ENCODE measurements around the gene OAF.

DNA sequence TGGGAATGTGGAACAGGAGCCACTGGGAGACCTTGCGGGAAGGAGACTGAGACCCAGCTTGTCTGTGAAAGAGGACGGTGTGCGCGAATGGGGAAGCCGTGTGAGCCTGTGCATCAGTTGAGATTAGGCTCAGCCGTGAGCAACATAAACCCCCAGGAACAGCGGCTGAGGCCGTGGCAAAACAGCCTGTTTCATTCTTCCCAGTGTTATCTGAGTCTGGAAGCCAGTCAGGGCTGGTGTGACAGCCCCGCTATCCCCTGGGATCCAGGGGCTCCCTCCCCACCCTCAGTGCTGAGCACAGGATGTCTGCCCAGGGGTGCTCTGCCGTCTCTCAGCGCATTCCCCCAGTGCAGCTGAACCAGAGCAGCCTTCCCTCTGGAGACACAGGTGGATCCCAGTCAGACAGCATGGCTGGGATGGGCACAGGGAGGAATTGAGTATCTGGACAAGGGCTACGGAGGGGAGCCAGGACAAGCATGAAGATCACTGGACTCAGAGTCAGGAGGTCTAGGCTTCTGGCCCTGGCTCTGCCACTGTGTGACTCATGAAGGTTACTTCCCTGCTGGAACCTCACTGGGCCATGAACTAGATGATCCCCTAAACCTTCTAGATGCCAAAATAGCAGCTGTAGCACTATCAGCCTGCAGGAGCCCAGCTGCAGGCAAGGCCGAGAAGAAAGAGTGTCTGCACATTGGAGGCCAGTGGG, 8.6 kb downstream of the OAF start:
- TF ChIP-seq, protein P1, sequence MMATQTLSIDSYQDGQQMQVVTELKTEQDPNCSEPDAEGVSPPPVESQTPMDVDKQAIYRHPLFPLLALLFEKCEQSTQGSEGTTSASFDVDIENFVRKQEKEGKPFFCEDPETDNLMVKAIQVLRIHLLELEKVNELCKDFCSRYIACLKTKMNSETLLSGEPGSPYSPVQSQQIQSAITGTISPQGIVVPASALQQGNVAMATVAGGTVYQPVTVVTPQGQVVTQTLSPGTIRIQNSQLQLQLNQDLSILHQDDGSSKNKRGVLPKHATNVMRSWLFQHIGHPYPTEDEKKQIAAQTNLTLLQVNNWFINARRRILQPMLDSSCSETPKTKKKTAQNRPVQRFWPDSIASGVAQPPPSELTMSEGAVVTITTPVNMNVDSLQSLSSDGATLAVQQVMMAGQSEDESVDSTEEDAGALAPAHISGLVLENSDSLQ (IDR thresholded peaks at IDR 0.05), result no peak
- TF ChIP-seq FOXK2 (IDR thresholded peaks at IDR 0.05), result no peak
- no peak for TF ChIP-seq SUZ12 (IDR thresholded peaks at IDR 0.05)
- no peak for TF ChIP-seq FOXA1 (IDR thresholded peaks at IDR 0.05)
- no peak for TF ChIP-seq SP1 (IDR thresholded peaks at IDR 0.05)
- no peak for TF ChIP-seq HDGF (IDR thresholded peaks at IDR 0.05; ENCODE audit: borderline replicate concordance)
- no peak for TF ChIP-seq FOXM1 (IDR thresholded peaks at IDR 0.05; ENCODE audit: borderline replicate concordance)
- no peak for TF ChIP-seq NFRKB (IDR thresholded peaks at IDR 0.05)
- TF ChIP-seq BHLHE40 (IDR thresholded peaks at IDR 0.05; ENCODE audit: borderline replicate concordance), result no peak
- TF ChIP-seq TARDBP (IDR thresholded peaks at IDR 0.05), result no peak
